Measurements from ENCODE around the gene GRN.

- TF ChIP-seq POLR2A (IDR thresholded peaks at IDR 0.05) (no peak), POLR2AphosphoS5 (IDR thresholded peaks at IDR 0.05) (no peak)
- TF ChIP-seq, protein P1, sequence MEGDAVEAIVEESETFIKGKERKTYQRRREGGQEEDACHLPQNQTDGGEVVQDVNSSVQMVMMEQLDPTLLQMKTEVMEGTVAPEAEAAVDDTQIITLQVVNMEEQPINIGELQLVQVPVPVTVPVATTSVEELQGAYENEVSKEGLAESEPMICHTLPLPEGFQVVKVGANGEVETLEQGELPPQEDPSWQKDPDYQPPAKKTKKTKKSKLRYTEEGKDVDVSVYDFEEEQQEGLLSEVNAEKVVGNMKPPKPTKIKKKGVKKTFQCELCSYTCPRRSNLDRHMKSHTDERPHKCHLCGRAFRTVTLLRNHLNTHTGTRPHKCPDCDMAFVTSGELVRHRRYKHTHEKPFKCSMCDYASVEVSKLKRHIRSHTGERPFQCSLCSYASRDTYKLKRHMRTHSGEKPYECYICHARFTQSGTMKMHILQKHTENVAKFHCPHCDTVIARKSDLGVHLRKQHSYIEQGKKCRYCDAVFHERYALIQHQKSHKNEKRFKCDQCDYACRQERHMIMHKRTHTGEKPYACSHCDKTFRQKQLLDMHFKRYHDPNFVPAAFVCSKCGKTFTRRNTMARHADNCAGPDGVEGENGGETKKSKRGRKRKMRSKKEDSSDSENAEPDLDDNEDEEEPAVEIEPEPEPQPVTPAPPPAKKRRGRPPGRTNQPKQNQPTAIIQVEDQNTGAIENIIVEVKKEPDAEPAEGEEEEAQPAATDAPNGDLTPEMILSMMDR (IDR thresholded peaks at IDR 0.05): no peak
Observed at GRCh38 chr17:44359458-44360143, 14.5 kb downstream of the GRN start.
